ENCODE measurements around the gene HSPH1. TPM values are rescaled to one million over a fixed set of nuclear protein-coding genes. Genes with fewer than 3 reads are reported as not detected.
"Not testable (repeated sequence)": the region's sequence is repeated elsewhere in the genome, so short reads cannot be mapped to it uniquely, and the experiment has no call there.

The HSPH1 gene
- polyA plus RNA-seq, 3 donors from 2014 or later, result 19.4 to 44.8 (median 20.3) TPM

DNA sequence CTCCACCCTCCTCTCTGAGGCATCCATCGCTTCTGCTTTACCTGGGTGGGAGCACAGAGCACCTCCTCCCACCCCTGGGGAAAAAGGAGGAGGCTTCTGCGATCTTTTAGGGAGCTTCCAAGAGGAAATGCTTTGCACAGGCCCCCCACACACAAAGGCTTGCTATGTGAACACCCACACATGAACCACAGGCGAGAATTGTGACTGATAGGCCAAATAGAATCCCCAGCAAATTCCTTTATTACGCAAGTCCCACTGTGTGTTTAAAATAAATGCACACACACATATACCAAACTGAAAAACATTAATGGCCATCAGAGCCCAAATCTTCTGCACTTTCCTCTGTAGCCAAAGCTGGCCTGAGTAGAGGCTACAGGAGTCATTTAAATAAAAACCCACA is 50.6 kb downstream of the HSPH1 start:
- Mint-ChIP-seq H3K27ac (no peak overlapping the region), H3K36me3 (no peaks in the 10 kb centered on the region), H3K4me1 (no peaks in the 10 kb centered on the region), H3K27me3 (ENCODE audit: low read depth in 3 of 3) (peaks cover 0 to 4% (median 2%) of the 10 kb centered on the region in 3 donors), H3K9me3 (no peaks in the 10 kb centered on the region), H3K4me3 (no peak overlapping the region)
- DNase-seq, result no peak

DNA sequence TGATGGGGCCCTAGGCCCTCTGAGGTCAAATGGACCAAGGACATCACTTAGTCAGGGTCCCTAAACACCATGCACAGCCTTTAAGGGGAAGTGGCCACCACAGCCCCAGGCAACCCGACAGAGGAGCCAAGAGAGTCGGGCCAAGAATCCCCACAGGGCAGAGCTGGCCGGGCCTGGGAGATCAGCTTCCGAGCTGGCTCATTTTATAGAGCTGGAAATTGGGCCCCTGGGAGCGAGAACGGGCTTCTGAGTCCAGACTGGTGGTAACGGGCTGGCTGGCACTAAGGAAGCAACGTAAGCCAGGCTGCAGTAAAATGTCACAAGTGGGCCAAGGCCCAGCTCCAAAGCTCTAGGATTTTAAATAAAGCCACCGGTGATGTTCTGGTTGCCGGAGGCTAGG is 51.1 kb downstream of the HSPH1 start:
- Mint-ChIP-seq H3K27me3 (ENCODE audit: low read depth in 3 of 3) (peaks cover 0 to 6% (median 2%) of the 10 kb centered on the region in 3 donors), H3K36me3 (no peaks in the 10 kb centered on the region), H3K27ac (no peak overlapping the region), H3K4me3 (no peak overlapping the region), H3K9me3 (no peaks in the 10 kb centered on the region), H3K4me1 (no peaks in the 10 kb centered on the region)
- DNase-seq, result no peak

DNA sequence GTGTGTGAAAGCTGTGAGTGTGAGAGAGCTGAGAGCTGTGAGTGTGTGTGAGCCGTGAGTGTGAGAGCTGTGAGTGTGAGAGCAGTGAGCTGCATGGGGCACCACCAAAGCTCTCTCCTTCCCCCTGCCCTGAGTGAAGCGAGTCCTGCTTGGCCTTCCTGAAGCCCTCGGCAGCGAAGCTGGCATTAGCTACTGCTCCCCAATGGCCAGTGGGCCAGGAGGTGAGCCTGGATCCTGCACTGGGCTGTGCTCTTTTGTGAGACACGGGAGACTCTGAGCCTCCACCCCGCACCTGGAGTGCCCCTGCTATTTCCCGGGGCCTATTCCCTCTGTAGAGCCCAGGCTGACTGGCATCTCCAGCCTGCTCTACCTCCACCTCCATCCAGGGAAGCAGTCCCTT is 51.5 kb downstream of the HSPH1 start:
- no peak for DNase-seq
- Mint-ChIP-seq H3K27ac (no peak overlapping the region), H3K4me3 (no peak overlapping the region), H3K4me1 (no peaks in the 10 kb centered on the region), H3K9me3 (no peaks in the 10 kb centered on the region), H3K36me3 (no peaks in the 10 kb centered on the region), H3K27me3 (ENCODE audit: low read depth in 3 of 3) (peaks cover 2 to 6% (median 3%) of the 10 kb centered on the region in 3 donors)

DNA sequence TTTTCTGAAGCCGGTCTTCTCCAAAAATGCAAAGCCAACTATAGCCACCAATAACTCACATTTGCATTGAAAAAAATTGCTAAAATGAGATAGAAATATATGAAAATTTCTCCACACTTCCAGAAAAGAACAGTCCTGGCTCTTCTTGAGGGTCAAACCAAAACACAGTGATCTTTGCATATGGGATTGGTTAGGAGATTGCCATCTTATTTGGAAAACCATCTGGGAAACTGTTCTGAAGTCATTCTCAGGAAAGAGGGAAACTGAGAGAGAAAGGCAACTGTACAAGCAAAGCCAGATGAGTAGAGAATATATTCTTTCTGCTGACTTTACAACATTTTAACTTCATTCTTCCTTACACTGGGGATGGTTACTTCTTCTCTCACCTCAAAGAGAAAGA is 54.6 kb downstream of the HSPH1 start:
- Mint-ChIP-seq H3K4me3 (no peak overlapping the region), H3K9me3 (no peaks in the 10 kb centered on the region), H3K36me3 (no peaks in the 10 kb centered on the region), H3K4me1 (no peaks in the 10 kb centered on the region), H3K27ac (no peak overlapping the region), H3K27me3 (ENCODE audit: low read depth in 3 of 3) (peaks cover 2 to 8% (median 2%) of the 10 kb centered on the region in 3 donors)
- DNase-seq, result no peak

DNA sequence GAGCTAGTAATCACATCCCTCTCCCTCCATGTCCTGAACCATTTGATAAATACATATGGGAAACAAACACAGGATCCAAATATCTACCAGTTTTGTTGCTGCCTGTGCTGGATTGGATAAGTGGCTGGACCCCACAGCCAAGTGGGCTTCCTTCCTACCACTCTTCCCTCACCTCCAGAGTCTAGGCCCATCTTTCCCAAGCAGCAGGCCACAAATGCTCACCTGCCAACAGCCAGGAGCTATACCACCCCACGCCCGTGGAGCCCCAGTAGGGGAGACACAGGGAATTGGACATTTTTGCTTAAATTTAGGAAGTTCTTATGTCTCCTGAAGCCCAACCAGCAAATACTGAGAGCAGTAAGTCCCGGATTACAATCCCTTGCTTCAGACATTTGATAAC is 55.8 kb downstream of the HSPH1 start:
- Mint-ChIP-seq H3K27me3 (ENCODE audit: low read depth in 3 of 3) (peaks cover 2 to 8% (median 2%) of the 10 kb centered on the region in 3 donors), H3K9me3 (no peaks in the 10 kb centered on the region), H3K4me1 (no peaks in the 10 kb centered on the region), H3K4me3 (no peak overlapping the region), H3K27ac (no peak overlapping the region), H3K36me3 (no peaks in the 10 kb centered on the region)
- no peak for DNase-seq

DNA sequence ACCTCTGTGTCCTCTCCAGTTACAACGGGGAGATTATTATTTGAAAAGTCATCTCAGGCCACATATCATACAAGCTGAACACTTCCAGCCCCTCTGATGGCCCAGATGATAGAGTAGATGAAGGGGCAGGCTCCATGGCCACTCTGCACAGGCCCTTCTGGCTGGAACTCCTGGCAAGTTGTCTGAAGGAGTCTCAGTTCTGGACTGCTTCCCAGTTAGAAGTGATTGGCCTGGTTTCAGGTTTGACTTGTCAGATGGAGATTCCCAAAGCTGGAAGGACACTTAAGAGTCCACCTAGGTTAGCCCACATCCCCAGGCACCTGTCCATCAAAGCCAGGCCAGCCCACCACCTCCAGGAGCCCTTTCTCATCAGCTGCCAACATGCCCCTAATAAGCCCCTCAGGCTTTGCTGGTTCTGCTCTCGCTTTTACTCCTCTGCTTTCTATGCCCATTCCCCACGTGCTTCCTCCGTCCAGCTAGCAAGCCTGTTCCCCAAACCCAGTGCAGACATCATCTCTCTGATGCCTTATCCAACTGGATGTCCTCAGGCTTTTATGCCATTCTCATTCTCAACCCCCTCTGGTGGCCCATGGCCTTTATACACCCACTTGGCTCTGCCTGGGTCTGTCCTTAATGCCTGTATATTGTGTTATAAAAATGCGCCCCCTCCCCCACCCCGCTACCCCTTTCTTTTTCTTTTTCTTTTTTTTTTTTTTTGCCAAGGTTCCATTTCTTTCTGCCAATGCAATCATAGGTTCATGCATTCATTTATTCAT is 56.5 kb downstream of the HSPH1 start:
- Mint-ChIP-seq H3K27ac (no peak overlapping the region), H3K4me1 (no peaks in the 10 kb centered on the region), H3K36me3 (no peaks in the 10 kb centered on the region), H3K4me3 (no peak overlapping the region), H3K9me3 (no peaks in the 10 kb centered on the region), H3K27me3 (ENCODE audit: low read depth in 3 of 3) (peaks cover 3 to 8% (median 4%) of the 10 kb centered on the region in 3 donors)
- no peak for DNase-seq

DNA sequence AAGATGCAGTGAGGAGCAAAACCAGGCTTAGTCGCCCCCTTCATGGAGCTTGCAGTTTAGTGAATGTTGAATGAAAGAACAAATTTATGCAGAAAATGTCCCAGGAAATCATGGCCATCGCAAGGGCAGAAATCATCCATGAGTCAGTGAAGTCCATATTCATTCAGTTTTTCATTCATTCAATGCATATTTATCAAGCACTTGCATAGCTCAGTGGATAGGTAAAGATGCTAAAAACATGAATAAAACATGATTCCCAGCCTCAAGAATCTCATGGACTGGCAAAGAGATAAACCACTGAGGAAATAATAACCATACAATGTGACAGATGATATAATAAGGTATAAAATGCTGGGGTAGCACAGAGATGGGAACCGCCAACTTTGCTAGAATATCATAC is 58.8 kb downstream of the HSPH1 start:
- Mint-ChIP-seq H3K27ac (no peak overlapping the region), H3K27me3 (ENCODE audit: low read depth in 3 of 3) (peaks cover 5 to 13% (median 6%) of the 10 kb centered on the region in 3 donors)

DNA sequence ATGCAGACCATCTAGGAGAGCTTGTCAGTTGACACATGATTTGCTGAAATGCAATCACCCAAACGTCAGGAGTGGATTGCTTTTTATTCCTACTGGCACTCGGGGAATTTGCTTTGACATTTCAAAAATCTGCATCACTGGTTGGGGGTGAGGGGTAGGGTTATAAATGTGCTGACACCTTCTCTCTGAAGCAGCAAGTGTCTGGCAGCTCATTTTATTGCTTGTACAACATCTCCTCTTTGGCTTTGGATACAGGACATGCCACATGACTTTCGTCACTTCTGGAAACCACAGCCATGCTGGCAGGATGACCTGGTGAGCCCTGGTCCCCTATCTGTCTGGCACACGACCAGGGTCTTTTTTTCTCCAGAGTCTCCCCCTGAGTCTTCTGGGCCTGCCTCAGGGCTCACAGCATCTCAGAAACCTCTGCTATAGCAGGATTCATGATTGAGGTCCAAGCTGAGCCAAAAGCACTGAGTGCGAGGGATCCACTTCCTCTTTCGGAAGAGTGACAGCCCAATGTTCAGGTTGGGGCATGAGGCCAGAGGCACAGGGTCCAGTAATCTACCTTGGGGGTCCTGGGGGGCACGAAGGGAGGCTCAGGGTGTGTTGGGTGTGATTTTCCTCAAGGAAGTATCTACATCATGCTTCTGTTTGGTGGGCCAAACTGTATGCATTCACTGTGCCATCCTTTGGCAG is 60.1 kb downstream of the HSPH1 start:
- Mint-ChIP-seq H3K4me1 (no peaks in the 10 kb centered on the region), H3K36me3 (no peaks in the 10 kb centered on the region), H3K4me3 (no peak overlapping the region), H3K27me3 (ENCODE audit: low read depth in 3 of 3) (peaks cover 5 to 14% (median 13%) of the 10 kb centered on the region in 3 donors), H3K9me3 (no peaks in the 10 kb centered on the region), H3K27ac (no peak overlapping the region)
- DNase-seq, result no peak

More for the DNA sequence above, 58.8 kb downstream of the HSPH1 start:
- Mint-ChIP-seq H3K4me1 (no peaks in the 10 kb centered on the region), H3K4me3 (no peak overlapping the region), H3K9me3 (no peaks in the 10 kb centered on the region), H3K36me3 (no peaks in the 10 kb centered on the region)
- DNase-seq, result no peak

DNA sequence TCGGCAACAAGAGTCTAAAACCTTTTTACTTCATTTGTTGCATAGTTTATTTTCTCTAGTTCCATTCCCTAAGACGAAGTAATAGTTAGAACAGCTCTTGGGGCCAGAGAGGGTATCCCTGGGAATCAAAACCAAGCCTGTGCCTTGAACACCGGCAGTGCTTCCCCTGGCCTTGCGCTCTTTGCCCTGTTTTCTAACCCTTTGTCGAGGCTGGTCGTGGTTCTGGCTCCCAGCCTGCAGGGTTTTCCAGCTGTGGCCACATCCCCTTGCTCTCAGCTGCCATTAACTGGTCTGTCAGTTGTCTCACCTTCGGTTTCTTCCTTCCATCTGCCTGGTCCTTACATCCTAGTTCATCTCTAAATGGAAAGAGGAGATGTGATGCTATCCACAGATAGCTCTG is 61.0 kb downstream of the HSPH1 start:
- H3K4me1 Mint-ChIP-seq, result no peaks in the 10 kb centered on the region
- peaks cover 3 to 14% (median 13%) of the 10 kb centered on the region in 3 donors for H3K27me3 Mint-ChIP-seq (ENCODE audit: low read depth in 3 of 3)
- H3K9me3 Mint-ChIP-seq, result no peaks in the 10 kb centered on the region
- H3K4me3 Mint-ChIP-seq, result no peak overlapping the region
- H3K27ac Mint-ChIP-seq, result no peak overlapping the region
- no peak for DNase-seq
- no peaks in the 10 kb centered on the region for H3K36me3 Mint-ChIP-seq

DNA sequence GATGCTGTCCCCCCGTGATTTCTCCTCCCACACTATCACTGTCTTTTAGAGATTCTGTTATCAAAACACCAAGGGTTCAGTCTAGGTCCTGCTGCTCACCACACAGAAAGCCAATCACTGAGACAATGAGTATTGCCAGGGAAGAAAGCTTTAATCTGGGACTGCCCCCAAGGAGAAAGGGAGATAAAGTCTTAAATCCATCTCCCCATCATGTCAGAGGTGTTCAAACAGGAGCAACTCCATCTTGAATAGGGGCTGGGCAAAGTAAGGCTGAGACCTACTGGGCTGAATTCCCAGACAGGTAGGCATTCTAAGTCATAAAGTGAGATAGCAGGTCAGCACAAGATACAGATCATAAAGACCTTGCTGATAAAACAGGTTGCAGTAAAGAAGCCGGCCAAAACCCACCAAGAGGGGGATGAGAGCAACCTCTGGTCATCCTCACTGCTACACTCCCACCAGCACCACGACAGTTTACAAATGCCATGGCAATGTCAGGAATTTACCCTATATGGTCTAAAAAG is 63.7 kb downstream of the HSPH1 start:
- H3K36me3 Mint-ChIP-seq, H3K4me1 Mint-ChIP-seq, DNase-seq, H3K9me3 Mint-ChIP-seq, H3K27ac Mint-ChIP-seq, H3K4me3 Mint-ChIP-seq: not testable (repeated sequence)
- H3K27me3 Mint-ChIP-seq (ENCODE audit: low read depth in 3 of 3), result peaks cover 5 to 15% (median 8%) of the 10 kb centered on the region in 3 donors

DNA sequence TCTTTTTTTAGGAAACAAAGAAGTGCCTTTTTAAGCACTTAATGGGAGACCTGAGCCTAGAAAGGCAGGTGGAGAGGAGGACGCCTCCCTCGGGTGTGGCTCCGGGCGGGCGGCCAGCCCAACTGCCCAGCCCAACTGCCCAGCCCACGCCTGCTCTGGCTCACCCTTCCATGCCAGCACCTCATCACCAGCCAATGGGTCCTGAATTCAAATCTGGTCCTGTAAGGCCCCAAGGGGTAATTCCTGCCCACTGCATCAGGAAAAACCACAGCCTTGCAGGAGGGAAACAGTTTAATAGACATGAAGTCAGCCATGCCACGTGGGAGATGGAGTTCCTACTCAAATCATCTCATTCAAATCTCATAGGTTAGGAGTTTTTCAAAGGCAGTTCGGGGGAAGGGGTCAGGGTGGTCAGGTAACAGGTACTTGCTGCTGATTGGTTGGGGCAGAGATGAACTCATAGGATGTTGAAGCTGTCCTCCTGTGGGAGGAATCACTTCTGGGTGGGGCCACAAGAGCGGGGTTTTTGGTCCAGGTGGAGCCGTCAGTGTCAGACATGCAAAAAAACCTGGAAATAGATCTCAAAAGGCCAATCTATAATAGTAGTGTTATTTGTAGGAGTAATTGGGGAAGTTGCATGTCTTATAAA is 64.9 kb downstream of the HSPH1 start:
- Mint-ChIP-seq H3K9me3 (no peaks in the 10 kb centered on the region), H3K36me3 (no peaks in the 10 kb centered on the region), H3K27ac (no peak overlapping the region), H3K4me3 (no peak overlapping the region), H3K27me3 (ENCODE audit: low read depth in 3 of 3) (peaks cover 5 to 15% (median 10%) of the 10 kb centered on the region in 3 donors), H3K4me1 (no peaks in the 10 kb centered on the region)
- DNase-seq, result no peak

DNA sequence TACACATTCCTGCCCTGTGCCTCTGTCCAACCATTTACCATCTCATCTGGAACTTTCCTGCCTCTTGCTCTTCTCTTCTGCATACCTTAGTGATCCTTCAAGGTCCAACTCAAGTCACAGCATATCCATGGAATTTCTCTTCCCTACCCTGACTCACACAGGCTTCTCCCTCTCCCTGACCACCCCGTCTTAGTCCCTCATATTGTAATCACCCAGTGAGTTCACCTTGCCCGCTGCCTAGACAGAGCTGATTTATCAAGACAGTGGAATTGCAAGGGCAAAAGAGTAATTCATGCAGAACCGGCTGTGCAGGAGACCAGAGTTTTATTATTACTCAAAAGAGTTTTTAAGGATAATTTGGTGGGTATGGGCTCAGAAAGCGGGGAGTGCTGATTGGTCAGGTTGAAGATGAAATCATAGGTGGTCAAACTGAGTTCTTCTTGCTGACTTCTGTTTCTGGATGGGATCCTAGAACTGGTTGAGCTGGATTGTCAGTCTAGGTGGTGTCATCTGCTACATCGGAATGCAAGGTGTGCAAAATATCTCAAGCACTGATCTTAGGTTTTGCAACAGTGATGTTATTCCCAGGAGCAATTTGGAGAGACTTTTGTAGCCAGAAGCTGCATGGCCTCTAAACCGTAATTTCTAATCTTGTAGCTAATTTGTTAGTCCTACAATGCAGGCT is 67.2 kb downstream of the HSPH1 start:
- H3K9me3 Mint-ChIP-seq, result no peaks in the 10 kb centered on the region
- H3K4me1 Mint-ChIP-seq, result peaks cover 0 to 2% of the 10 kb centered on the region in 2 donors
- H3K36me3 Mint-ChIP-seq, result no peaks in the 10 kb centered on the region
- no peak overlapping the region for H3K4me3 Mint-ChIP-seq
- DNase-seq, result no peak
- H3K27ac Mint-ChIP-seq, result no peak overlapping the region
- peaks cover 2 to 13% (median 7%) of the 10 kb centered on the region in 3 donors for H3K27me3 Mint-ChIP-seq (ENCODE audit: low read depth in 3 of 3)

DNA sequence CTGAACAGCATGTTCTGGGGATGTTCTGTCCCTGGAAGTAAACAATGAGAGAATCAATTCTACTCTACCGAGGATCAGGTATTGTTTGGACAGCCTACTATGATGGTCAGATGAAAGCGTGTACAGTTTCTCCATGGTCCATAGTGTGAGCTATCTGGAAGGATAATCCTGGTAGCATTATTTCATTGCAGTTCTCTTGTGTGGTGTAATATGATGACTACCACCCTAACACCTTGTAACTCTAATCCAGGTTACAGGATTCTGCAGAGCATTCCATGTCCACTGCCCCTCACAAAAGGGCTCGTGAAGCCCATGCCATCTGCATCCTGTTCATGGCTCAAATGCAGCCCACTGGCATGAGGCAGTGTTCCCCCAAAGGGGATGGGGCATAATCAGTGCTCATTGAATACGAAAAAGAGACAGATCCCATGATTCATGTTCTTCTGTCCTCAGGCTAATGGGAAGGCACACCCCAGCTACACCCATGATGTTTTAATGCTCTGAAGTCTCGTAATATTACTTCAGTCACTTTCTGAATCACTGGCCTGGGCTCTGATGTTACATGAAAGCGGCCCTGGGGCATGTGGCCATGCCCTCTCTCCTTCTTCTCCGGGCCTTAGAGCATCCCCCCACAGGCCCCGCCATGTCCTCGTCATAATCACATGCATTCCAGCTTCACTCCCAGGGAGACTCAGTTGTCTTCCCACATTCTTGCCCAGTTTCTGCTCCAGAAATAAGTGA is 68.4 kb downstream of the HSPH1 start:
- Mint-ChIP-seq H3K27me3 (ENCODE audit: low read depth in 3 of 3) (peaks cover 4 to 13% (median 5%) of the 10 kb centered on the region in 3 donors), H3K36me3 (no peaks in the 10 kb centered on the region), H3K4me3 (no peak overlapping the region), H3K27ac (no peak overlapping the region), H3K9me3 (no peaks in the 10 kb centered on the region), H3K4me1 (peaks cover 0 to 2% of the 10 kb centered on the region in 2 donors)
- no peak for DNase-seq

All from immature natural killer cell (primary cell).